Panc1 (cell line): Measurements from ENCODE around the gene SMAP2. TPM values are rescaled to one million over a fixed set of nuclear protein-coding genes. Genes with fewer than 3 reads are reported as not detected.
"Not testable (repeated sequence)": the region's sequence is repeated elsewhere in the genome, so short reads cannot be mapped to it uniquely, and the experiment has no call there.

Source experiments
- ATAC-seq: fragments of 200-7000 bp; cut with Tn5 transposase; 2 replicates; pipeline ENCODE4 v1.9.1; 2020; ENCODE audit warnings: mild to moderate bottlenecking, moderate library complexity
- Bru-seq: library from RNA; stranded (reverse); fragments of 400-500 nt; gene quantifications from one replicate; lab custom pipeline; 2021; lab: Mats Ljungman, UMichigan
- BruChase-seq, 2 experiments: library from RNA; stranded (reverse); fragments of 400-500 nt; gene quantifications; one replicate each; lab custom pipeline; 2021; lab: Mats Ljungman, UMichigan
- BruUV-seq: library from RNA; stranded (reverse); fragments of 400-500 nt; replicated peaks from 2 replicates; lab custom pipeline; 2021; lab: Mats Ljungman, UMichigan
- CTCF ChIA-PET: fragments of 300-600 bp; sonication (Branson Sonifier 250); formaldehyde crosslinking; loops from one replicate; lab custom pipeline; 2022; ENCODE audit warnings: antibody characterized with exemption; lab: Charles Lee
- POLR2A ChIA-PET: fragments of 300-600 bp; sonication (Branson Sonifier 250); formaldehyde crosslinking; loops from one replicate; lab custom pipeline; 2022; ENCODE audit warnings: antibody characterized with exemption; lab: Charles Lee
- DNase-seq: peaks from one replicate; pipeline ENCODE4 v3.0.0-alpha.2; 2010; ENCODE audit warnings: low read depth, low spot score
- H3K27ac ChIP-seq: 2 replicates; pipeline ENCODE4 v1.5.1; 2011; ENCODE audit warnings: mild to moderate bottlenecking, low read length, inconsistent platforms
- H3K27me3 ChIP-seq: fragments of 200-500 bp; sonication (Bioruptor generic); 2 replicates; pipeline ENCODE4 v1.6.0; 2014; ENCODE audit warnings: low read length, inconsistent platforms; ENCODE audit not compliant: control insufficient read depth, insufficient read depth
- H3K36me3 ChIP-seq: fragments of 200-500 bp; sonication (Bioruptor generic); 2 replicates; pipeline ENCODE4 v1.5.1; 2014; ENCODE audit warnings: inconsistent platforms, mild to moderate bottlenecking, low read length, moderate library complexity; ENCODE audit not compliant: control insufficient read depth, insufficient read depth
- H3K4me1 ChIP-seq: 2 replicates; pipeline ENCODE4 v1.5.1; 2011; ENCODE audit warnings: inconsistent platforms, mild to moderate bottlenecking, low read length, moderate library complexity; ENCODE audit not compliant: control insufficient read depth, insufficient read depth
- H3K4me3 ChIP-seq, 2 experiments: 2 replicates each; pipeline ENCODE4 v1.5.1; 2011 to 2012; ENCODE audit warnings: low read depth in 2 of 2, low read length in 2 of 2, mild to moderate bottlenecking in 2 of 2, inconsistent platforms in 1 of 2, moderate library complexity in 1 of 2
- H3K9me3 ChIP-seq: fragments of 200-500 bp; sonication (Bioruptor generic); 2 replicates; pipeline ENCODE4 v1.5.1; 2014; ENCODE audit warnings: low read depth, mild to moderate bottlenecking, inconsistent platforms, low read length, moderate library complexity; ENCODE audit not compliant: control insufficient read depth, insufficient read depth
- POLR2AphosphoS5 ChIP-seq: IDR thresholded peaks from 2 replicates; pipeline ENCODE4 v1.6.1; 2012; ENCODE audit warnings: mild to moderate bottlenecking, low read depth, low read length, moderate library complexity
- SIN3A ChIP-seq: IDR thresholded peaks from 2 replicates; pipeline ENCODE4 v1.6.1; 2012; ENCODE audit warnings: low read depth, mild to moderate bottlenecking, low read length, moderate library complexity, borderline replicate concordance; ENCODE audit not compliant: insufficient read depth
- TCF7L2 ChIP-seq: IDR thresholded peaks from 2 replicates; pipeline ENCODE4 v1.6.1; 2011; ENCODE audit warnings: mild to moderate bottlenecking, low read depth, low read length, inconsistent platforms
- in situ Hi-C: cut with HindIII; loops from 2 replicates; pipeline ENCODE4 v1.10.0; 2016; ENCODE audit warnings: low sequenced_read_pairs, low pct_unique_long_range_greater_than_20kb
- intact Hi-C: fragments of 100-400 bp; cut with micrococcal nuclease; formaldehyde crosslinking; loops from one replicate; pipeline ENCODE4 v1.10.0; 2022; ENCODE audit not compliant: unreplicated experiment
- long read RNA-seq: library from polyadenylated mRNA; unstranded; transcript quantifications from one replicate; pipeline ENCODE4 v2.0.0, GENCODE V29; 2021; ENCODE audit not compliant: unreplicated experiment
- polyA plus RNA-seq: library from polyadenylated mRNA; unstranded; fragments of >200 nt; gene quantifications from one replicate; pipeline ENCODE4 v1.2.1, GENCODE V29; 2012; ENCODE audit warnings: missing spikeins; ENCODE audit not compliant: insufficient read length
- total RNA-seq: library from RNA; stranded (reverse); gene quantifications from one replicate; pipeline ENCODE4 v1.2.1, GENCODE V29; 2021; ENCODE audit not compliant: unreplicated experiment
- TF ChIP-seq, protein P1 (sequence below), 2 experiments: IDR thresholded peaks; 2 replicates each; pipeline ENCODE4 v1.6.1; 2011 to 2012; ENCODE audit warnings: low read depth in 2 of 2, control low read depth in 1 of 2, low read length in 1 of 2, mild to moderate bottlenecking in 1 of 2, moderate library complexity in 1 of 2; ENCODE audit not compliant: insufficient read depth in 1 of 2
- TF ChIP-seq, protein P2 (sequence below): fragments of 450-650 bp; IDR thresholded peaks from 2 replicates; pipeline ENCODE4 v1.5.1; 2017; ENCODE audit warnings: mild to moderate bottlenecking

The SMAP2 gene
- total RNA-seq (21.5 TPM), Bru-seq, nascent RNA (percentile 62 among the genes with signal in this experiment), BruChase-seq, experiment 1, labeled RNA remaining after a 2-hour chase (percentile 71 among the genes with signal in this experiment), BruChase-seq, experiment 2, labeled RNA remaining after a 6-hour chase (percentile 78 among the genes with signal in this experiment)
- polyA plus RNA-seq = 17.5 TPM
- long read RNA-seq, transcript SMAP2-202 (10 exons, 2,939 nt) = major isoform, 35 of 46 reads
- long read RNA-seq, partial matches to known transcripts = 3 of 46 reads
- long read RNA-seq, other reads (novel, unspliced or antisense) = 8 of 46 reads

DNA sequence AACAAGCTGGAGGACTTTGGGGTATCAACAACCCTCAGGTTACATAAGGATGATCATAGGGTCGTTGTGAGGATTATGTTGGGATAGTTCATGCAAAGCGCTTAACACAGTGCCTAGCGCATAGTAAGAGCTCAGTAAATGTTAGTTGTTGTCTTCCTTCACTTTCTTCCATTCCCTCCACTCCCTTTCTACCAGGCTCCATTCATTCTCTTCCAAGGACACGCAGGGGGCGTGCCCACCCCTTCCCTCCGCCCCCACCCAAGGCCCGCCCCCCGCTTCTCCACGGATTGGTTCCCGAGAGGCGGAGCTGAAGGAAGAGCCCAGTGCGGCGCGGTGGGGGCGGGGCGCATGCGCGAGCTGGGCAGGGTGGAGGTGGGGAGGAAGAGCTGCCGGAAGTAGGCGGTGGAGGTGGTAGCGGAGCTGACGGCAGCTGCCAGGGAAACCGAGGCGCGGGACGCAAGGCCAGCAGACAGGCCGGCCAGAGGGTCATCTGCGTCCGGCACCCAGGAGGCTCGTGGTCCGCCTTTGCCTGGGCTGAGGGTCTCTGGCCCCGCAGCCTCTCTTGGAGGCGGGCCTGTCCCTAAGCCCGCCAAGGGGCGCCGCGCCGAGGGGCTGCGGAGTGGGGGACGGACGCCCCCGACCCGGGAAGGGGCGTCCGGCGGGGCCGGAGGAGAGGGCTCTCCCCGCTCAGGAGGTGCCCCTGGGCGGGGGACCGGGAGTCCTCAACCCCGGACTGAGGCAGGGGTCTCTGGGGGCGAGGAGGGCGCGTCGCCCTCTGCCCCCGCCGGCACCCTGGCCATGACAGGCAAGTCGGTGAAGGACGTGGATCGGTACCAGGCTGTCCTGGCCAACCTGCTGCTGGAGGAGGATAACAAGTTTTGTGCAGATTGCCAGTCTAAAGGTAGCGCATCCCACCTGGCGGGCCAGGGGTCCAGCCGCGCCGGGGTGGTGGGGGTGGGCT is at the start of gene SMAP2:
SMAP2 (plus strand) TSS at position 405 of the 961 bp plus-strand sequence; CDS start at position 799, 394 bp downstream.
- ChIA-PET POLR2A (interaction anchor here (0.6 to 0.7 kb wide), 3 partner anchors 28 to 353 kb away, joined by 3 to 12 read pairs (median 4); no protein-coding TSS in a partner anchor), CTCF (interaction anchor here (0.5 to 0.8 kb wide), 7 partner anchors 9 to 649 kb away, joined by 3 to 7 read pairs (median 3); partner anchors contain the start of gene ZFP69B)
- peak within 1 kb of the TSS; percentile 69 to 91 for H3K4me3 ChIP-seq
- DNase-seq (peak; percentile 64), ATAC-seq (peak; percentile 97)
- no TSS peak for BruUV-seq
- no peaks in the 10 kb centered on the region for H3K27me3 ChIP-seq
- H3K4me1 ChIP-seq = peaks cover 6% of the 10 kb centered on the region; the same call in 1 of the 2 replicates
- in situ Hi-C loops (no loop called here), intact Hi-C loops (no loop called here)
- no peaks in the 10 kb centered on the region for H3K9me3 ChIP-seq
- peak within 1 kb of the TSS; percentile 67 for H3K27ac ChIP-seq
- TF ChIP-seq SIN3A (peak; percentile 81; the same call in 1 of the 2 replicates), TCF7L2 (no peak), POLR2AphosphoS5 (peak; percentile 19; the same call in 1 of the 2 replicates)
- TF ChIP-seq, protein P1, sequence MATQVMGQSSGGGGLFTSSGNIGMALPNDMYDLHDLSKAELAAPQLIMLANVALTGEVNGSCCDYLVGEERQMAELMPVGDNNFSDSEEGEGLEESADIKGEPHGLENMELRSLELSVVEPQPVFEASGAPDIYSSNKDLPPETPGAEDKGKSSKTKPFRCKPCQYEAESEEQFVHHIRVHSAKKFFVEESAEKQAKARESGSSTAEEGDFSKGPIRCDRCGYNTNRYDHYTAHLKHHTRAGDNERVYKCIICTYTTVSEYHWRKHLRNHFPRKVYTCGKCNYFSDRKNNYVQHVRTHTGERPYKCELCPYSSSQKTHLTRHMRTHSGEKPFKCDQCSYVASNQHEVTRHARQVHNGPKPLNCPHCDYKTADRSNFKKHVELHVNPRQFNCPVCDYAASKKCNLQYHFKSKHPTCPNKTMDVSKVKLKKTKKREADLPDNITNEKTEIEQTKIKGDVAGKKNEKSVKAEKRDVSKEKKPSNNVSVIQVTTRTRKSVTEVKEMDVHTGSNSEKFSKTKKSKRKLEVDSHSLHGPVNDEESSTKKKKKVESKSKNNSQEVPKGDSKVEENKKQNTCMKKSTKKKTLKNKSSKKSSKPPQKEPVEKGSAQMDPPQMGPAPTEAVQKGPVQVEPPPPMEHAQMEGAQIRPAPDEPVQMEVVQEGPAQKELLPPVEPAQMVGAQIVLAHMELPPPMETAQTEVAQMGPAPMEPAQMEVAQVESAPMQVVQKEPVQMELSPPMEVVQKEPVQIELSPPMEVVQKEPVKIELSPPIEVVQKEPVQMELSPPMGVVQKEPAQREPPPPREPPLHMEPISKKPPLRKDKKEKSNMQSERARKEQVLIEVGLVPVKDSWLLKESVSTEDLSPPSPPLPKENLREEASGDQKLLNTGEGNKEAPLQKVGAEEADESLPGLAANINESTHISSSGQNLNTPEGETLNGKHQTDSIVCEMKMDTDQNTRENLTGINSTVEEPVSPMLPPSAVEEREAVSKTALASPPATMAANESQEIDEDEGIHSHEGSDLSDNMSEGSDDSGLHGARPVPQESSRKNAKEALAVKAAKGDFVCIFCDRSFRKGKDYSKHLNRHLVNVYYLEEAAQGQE (IDR thresholded peaks at IDR 0.05; ENCODE audit: insufficient read depth in 1 of 2, low read depth in 2 of 2, low read length in 1 of 2) = no peak
- H3K36me3 ChIP-seq = no peaks in the 10 kb centered on the region

DNA sequence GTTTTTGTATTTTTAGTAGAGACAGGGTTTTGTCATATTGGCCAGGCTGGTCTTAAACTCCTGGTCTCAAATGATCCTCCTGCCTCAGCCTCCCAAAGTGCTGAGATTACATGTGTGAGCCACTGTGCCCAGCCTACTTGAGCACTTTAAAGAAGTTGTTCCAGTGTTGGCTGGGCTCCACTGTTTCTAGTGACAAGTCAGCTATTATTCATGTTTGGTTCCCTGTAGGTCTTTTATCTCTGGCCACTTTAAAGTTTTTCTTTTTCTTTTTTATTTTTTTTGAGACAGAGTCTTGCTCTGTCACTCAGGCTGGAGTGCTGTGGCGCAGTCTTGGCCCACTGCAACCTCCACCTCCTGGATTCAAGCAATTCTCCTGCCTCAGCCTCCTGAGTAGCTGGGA is 42.1 kb upstream of the SMAP2 start:
- H3K36me3 ChIP-seq, POLR2A ChIA-PET, CTCF ChIA-PET, H3K4me3 ChIP-seq, ATAC-seq, in situ Hi-C loops, H3K27ac ChIP-seq, H3K4me1 ChIP-seq, intact Hi-C loops, H3K9me3 ChIP-seq, H3K27me3 ChIP-seq, DNase-seq, BruUV-seq: not testable (repeated sequence)

DNA sequence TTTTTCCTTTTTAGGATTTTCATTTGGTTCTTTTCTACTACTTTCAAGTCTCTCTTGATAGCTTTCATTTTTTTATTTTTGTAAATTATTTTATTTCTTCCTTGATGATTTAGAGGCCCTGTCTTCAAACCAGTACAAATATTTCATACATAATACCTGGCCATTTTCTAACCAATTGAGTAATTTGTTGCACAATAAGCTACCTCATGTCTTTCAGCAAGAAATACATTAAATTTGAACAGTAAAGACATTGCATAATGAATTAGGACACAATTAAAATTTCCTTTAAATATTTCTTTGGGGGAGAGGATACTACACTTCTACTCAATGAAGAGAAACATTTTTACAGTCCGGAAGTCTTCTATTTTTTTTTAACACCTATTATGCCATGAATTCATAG is 40.8 kb upstream of the SMAP2 start:
- no peaks in the 10 kb centered on the region for H3K36me3 ChIP-seq
- no TSS peak for BruUV-seq
- DNase-seq = no peak
- no peak overlapping the region for H3K27ac ChIP-seq
- no peaks in the 10 kb centered on the region for H3K9me3 ChIP-seq
- CTCF ChIA-PET = no interaction called here
- no peak overlapping the region for H3K4me3 ChIP-seq
- no peaks in the 10 kb centered on the region for H3K4me1 ChIP-seq
- TF ChIP-seq POLR2AphosphoS5 (no peak), TCF7L2 (no peak), SIN3A (no peak)
- TF ChIP-seq, protein P1 (IDR thresholded peaks at IDR 0.05; ENCODE audit: insufficient read depth in 1 of 2, low read depth in 2 of 2, low read length in 1 of 2) = no peak
- TF ChIP-seq, protein P2, sequence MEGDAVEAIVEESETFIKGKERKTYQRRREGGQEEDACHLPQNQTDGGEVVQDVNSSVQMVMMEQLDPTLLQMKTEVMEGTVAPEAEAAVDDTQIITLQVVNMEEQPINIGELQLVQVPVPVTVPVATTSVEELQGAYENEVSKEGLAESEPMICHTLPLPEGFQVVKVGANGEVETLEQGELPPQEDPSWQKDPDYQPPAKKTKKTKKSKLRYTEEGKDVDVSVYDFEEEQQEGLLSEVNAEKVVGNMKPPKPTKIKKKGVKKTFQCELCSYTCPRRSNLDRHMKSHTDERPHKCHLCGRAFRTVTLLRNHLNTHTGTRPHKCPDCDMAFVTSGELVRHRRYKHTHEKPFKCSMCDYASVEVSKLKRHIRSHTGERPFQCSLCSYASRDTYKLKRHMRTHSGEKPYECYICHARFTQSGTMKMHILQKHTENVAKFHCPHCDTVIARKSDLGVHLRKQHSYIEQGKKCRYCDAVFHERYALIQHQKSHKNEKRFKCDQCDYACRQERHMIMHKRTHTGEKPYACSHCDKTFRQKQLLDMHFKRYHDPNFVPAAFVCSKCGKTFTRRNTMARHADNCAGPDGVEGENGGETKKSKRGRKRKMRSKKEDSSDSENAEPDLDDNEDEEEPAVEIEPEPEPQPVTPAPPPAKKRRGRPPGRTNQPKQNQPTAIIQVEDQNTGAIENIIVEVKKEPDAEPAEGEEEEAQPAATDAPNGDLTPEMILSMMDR = no peak
- ATAC-seq = no peak
- intact Hi-C loops (no loop called here), in situ Hi-C loops (no loop called here)
- POLR2A ChIA-PET = no interaction called here
- H3K27me3 ChIP-seq = no peaks in the 10 kb centered on the region
